HCT116 (cell line): ENCODE results near the gene SMG6.

Source experiments
- EGR1 ChIP-seq: IDR thresholded peaks from 2 replicates; pipeline ENCODE4 v1.6.1; 2012; ENCODE audit warnings: low read depth
- EZH2 ChIP-seq: fragments of 200-600 bp; sonication (generic); IDR thresholded peaks from 2 replicates; pipeline ENCODE4 v1.6.1; 2017; ENCODE audit warnings: antibody characterized with exemption, mixed run types
- POLR2A ChIP-seq: IDR thresholded peaks from 2 replicates; pipeline ENCODE4 v1.7.0; 2011; ENCODE audit warnings: borderline replicate concordance; ENCODE audit not compliant: insufficient read depth, insufficient read length; ENCODE audit errors: extremely low read depth
- POLR2AphosphoS5 ChIP-seq: IDR thresholded peaks from 2 replicates; pipeline ENCODE4 v1.6.1; 2011; ENCODE audit warnings: mild to moderate bottlenecking, low read depth, low read length, moderate library complexity
- RAD21 ChIP-seq: IDR thresholded peaks from 2 replicates; pipeline ENCODE4 v1.6.1; 2012; ENCODE audit warnings: low read depth, mild to moderate bottlenecking
- SP1 ChIP-seq: IDR thresholded peaks from 2 replicates; pipeline ENCODE4 v1.6.1; 2012; ENCODE audit warnings: low read depth
- SRF ChIP-seq: IDR thresholded peaks from 2 replicates; pipeline ENCODE4 v1.6.1; 2012; ENCODE audit warnings: low read depth
- YY1 ChIP-seq: IDR thresholded peaks from 2 replicates; pipeline ENCODE4 v1.6.1; 2011; ENCODE audit warnings: low read length, low read depth, moderate library complexity, mild to moderate bottlenecking; ENCODE audit not compliant: insufficient replicate concordance; ENCODE audit errors: extremely low read depth
- ZFX ChIP-seq: fragments of 450-650 bp; IDR thresholded peaks from 2 replicates; pipeline ENCODE4 v1.6.1; 2017
- ZNF274 ChIP-seq: fragments of 200-500 bp; sonication (Bioruptor generic); IDR thresholded peaks from 2 replicates; pipeline ENCODE4 v1.6.1; 2014; ENCODE audit warnings: mild to moderate bottlenecking, low read depth, low read length, inconsistent platforms
- TF ChIP-seq, protein P1 (sequence below), 3 experiments: fragments of 200-600 bp in 1 of 3; sonication (generic) in 1 of 3; IDR thresholded peaks in 2 of 3; conservative IDR thresholded peaks in 1 of 3; 2 replicates each; pipeline ENCODE4 v1.5.1; 2012 to 2017; ENCODE audit warnings: low read depth in 2 of 3, low read length in 2 of 3, antibody characterized with exemption in 1 of 3, borderline replicate concordance in 1 of 3, control low read depth in 1 of 3, mild to moderate bottlenecking in 1 of 3, mixed read lengths in 1 of 3, mixed run types in 1 of 3, moderate library complexity in 1 of 3; ENCODE audit not compliant: insufficient read depth in 1 of 3
- TF ChIP-seq, protein P2 (sequence below): IDR thresholded peaks from 2 replicates; pipeline ENCODE4 v1.6.1; 2012

DNA sequence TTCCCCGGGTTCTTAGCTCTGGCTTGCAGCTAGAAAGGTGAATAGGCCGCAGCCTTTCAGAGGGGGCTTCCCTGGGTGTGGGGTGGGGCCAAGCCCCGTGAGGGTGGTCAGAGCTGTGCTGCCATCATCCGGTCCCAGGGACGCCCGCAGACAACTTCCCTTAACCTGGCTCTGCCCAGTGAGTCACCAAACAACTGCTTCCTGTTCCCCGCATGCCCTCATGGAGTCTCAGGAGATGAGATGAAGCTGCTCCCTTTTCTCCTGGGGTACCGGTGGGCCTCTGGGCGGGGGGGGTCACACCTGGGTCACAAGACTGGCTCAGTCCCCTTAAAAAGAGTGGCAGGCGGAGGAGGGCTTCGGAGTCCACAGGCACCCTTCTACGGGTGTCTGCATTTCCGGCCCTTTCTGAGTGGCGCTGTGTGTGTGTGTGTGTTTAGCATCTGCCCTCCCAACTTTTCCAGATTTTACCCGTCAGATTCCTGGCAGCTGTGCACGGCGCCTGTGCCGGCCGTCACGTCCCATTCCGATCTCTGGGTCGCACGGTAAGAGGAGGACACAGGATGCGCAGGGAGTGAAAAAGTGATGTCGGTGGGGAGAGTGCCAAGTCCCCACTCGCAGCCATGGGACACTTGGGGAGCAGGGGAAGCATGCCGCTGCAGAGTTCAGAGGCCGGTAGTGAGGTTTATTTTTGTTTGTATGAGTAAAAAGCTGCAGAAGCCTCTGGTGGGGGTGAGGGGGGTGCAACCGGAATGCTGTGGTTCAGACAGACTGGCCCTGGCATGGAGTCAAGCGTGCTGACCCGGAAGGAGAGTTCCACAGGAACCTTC, 231.9 kb downstream of the SMG6 start:
- TF ChIP-seq ZNF274 (no peak), SRF (no peak), SP1 (no peak), RAD21 (no peak), EGR1 (no peak), POLR2AphosphoS5 (no peak), EZH2 (no peak), POLR2A (no peak), ZFX (no peak), YY1 (no peak)
- TF ChIP-seq, protein P1, sequence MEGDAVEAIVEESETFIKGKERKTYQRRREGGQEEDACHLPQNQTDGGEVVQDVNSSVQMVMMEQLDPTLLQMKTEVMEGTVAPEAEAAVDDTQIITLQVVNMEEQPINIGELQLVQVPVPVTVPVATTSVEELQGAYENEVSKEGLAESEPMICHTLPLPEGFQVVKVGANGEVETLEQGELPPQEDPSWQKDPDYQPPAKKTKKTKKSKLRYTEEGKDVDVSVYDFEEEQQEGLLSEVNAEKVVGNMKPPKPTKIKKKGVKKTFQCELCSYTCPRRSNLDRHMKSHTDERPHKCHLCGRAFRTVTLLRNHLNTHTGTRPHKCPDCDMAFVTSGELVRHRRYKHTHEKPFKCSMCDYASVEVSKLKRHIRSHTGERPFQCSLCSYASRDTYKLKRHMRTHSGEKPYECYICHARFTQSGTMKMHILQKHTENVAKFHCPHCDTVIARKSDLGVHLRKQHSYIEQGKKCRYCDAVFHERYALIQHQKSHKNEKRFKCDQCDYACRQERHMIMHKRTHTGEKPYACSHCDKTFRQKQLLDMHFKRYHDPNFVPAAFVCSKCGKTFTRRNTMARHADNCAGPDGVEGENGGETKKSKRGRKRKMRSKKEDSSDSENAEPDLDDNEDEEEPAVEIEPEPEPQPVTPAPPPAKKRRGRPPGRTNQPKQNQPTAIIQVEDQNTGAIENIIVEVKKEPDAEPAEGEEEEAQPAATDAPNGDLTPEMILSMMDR (IDR thresholded peaks at IDR 0.05 in 2 of 3, conservative IDR thresholded peaks at IDR 0.05 in 1 of 3; ENCODE audit: borderline replicate concordance in 1 of 3, insufficient read depth in 1 of 3, low read depth in 2 of 3, low read length in 2 of 3), result no peak
- TF ChIP-seq, protein P2, sequence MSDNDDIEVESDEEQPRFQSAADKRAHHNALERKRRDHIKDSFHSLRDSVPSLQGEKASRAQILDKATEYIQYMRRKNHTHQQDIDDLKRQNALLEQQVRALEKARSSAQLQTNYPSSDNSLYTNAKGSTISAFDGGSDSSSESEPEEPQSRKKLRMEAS, result no peak
